Neural crest cell (in vitro differentiated cells): ENCODE data around the gene LZTR1. TPM values are rescaled to one million over a fixed set of nuclear protein-coding genes. Genes with fewer than 3 reads are reported as not detected.
A peak's percentile ranks its signal among the peaks of the same experiment; 100 is the strongest.

Experiments
- DNase-seq: peaks from one replicate; pipeline ENCODE4 v3.0.0; 2021; ENCODE audit warnings: low read depth, mixed read lengths, low spot score
- H3K27ac Mint-ChIP-seq: one replicate; pipeline ENCODE4 v1.8.0; 2021; ENCODE audit warnings: mild to moderate bottlenecking, mixed read lengths; ENCODE audit not compliant: unreplicated experiment
- H3K27me3 Mint-ChIP-seq: 2 replicates; pipeline ENCODE4 v1.8.0; 2021; ENCODE audit warnings: low read depth, mild to moderate bottlenecking, mixed read lengths
- H3K36me3 Mint-ChIP-seq: 2 replicates; pipeline ENCODE4 v1.8.0; 2021; ENCODE audit warnings: low read depth, mild to moderate bottlenecking, mixed read lengths
- H3K4me1 Mint-ChIP-seq: 2 replicates; pipeline ENCODE4 v1.8.0; 2021; ENCODE audit warnings: mixed read lengths
- H3K4me3 Mint-ChIP-seq: one replicate; pipeline ENCODE4 v1.8.0; 2021; ENCODE audit warnings: mild to moderate bottlenecking, mixed read lengths
- H3K9me3 Mint-ChIP-seq: 2 replicates; pipeline ENCODE4 v1.8.0; 2021; ENCODE audit warnings: mixed read lengths
- CTCF ChIP-seq: fragments of 200-600 bp; sonication (generic); conservative IDR thresholded peaks from 2 replicates; pipeline ENCODE4 v1.5.0; 2021; ENCODE audit warnings: antibody characterized with exemption, mild to moderate bottlenecking
- total RNA-seq: library from RNA; stranded (reverse); gene quantifications from 2 replicates; pipeline ENCODE4 v1.2.1, GENCODE V29; 2021

The LZTR1 gene
- total RNA-seq, 1 donor from 2014 or later = 94.5 TPM

GRCh38 chr22:20999350-21000206 is 17.5 kb downstream of the LZTR1 start:
- TF ChIP-seq CTCF = no peak
- Mint-ChIP-seq H3K4me1 (peaks cover 26% of the 10 kb centered on the region), H3K27me3 (peaks cover 5% of the 10 kb centered on the region), H3K27ac (no peak overlapping the region), H3K36me3 (no peaks in the 10 kb centered on the region), H3K9me3 (no peaks in the 10 kb centered on the region), H3K4me3 (peak overlapping the region; percentile 98)
- no peak for DNase-seq

GRCh38 chr22:21000207-21000986 is 18.3 kb downstream of the LZTR1 start:
- Mint-ChIP-seq H3K27me3 (peaks cover 5% of the 10 kb centered on the region), H3K36me3 (no peaks in the 10 kb centered on the region), H3K4me3 (peak overlapping the region; percentile 98), H3K27ac (peak overlapping the region; percentile 97), H3K9me3 (no peaks in the 10 kb centered on the region), H3K4me1 (peaks cover 26% of the 10 kb centered on the region)
- TF ChIP-seq CTCF = no peak
- no peak for DNase-seq

- Mint-ChIP-seq H3K27ac (peak overlapping the region; percentile 97), H3K9me3 (no peaks in the 10 kb centered on the region), H3K27me3 (peaks cover 5% of the 10 kb centered on the region), H3K36me3 (no peaks in the 10 kb centered on the region), H3K4me3 (peak overlapping the region; percentile 98), H3K4me1 (peaks cover 26% of the 10 kb centered on the region)
- peak; percentile 28 for DNase-seq
- no peak for TF ChIP-seq CTCF
Measured at GRCh38 chr22:21000987-21001600, 19.0 kb downstream of the LZTR1 start.

GRCh38 chr22:21001601-21002325 is 19.7 kb downstream of the LZTR1 start, which contains the start of gene THAP7:
TSS of gene THAP7 (minus strand) at chr22:21002118. CDS start at chr22:21001911, 207 bp downstream.
- H3K27ac Mint-ChIP-seq = peak within 1 kb of the TSS; percentile 99
- H3K4me1 Mint-ChIP-seq = peaks cover 26% of the 10 kb centered on the region

More at GRCh38 chr22:21001601-21002325, 19.7 kb downstream of the LZTR1 start, which contains the start of gene THAP7:
- H3K4me3 Mint-ChIP-seq = peak within 1 kb of the TSS; percentile 98
- no peaks in the 10 kb centered on the region for H3K36me3 Mint-ChIP-seq
- no peak for TF ChIP-seq CTCF
- DNase-seq = peak; percentile 91
- H3K9me3 Mint-ChIP-seq = no peaks in the 10 kb centered on the region
- peaks cover 5% of the 10 kb centered on the region for H3K27me3 Mint-ChIP-seq
